ENCODE results near the gene MED12L.

Gene MED12L

DNA sequence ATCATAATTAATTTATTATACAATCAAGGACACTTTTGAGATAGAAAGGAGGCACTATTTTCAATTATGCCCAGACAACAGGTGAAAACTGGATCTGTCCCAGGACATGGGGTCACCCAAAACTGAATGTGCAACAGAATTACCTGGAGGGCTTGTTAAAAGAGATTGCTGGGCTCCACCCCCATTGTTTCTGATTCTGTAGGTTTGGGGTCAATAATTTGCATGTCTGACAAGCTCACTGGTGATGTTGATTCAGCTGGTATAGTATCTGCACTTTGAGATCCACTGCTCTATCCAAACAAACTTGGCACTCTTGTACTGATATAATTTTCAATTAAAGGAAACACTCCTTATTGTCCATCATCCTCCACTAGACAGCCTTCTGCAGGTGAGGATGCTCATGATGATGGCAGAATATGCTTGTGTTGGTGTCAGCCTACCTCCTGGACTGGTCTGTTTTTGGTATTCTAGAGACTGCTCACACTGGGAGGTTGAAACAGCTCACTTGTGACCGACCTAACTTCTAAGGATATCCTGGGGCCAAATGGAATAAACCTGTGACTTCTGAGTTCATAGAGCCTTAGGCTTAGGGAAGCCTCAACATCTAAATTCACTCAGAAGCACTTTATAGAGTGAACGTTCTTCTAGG lies 190.7 kb downstream of the MED12L start:
- Histone ChIP-seq H3K4me3 (peak overlapping the region; percentile 2; the same call in 1 of the 2 replicates), H3K4me2 (peak overlapping the region; percentile 69), H3K36me3 (no peaks in the 10 kb centered on the region), H4K20me1 (no peaks in the 10 kb centered on the region), H3K9me3 (no peaks in the 10 kb centered on the region), H3K4me1 (peaks cover 62% of the 10 kb centered on the region), H3K27me3 (no peaks in the 10 kb centered on the region), H3K9ac (no peak overlapping the region), H3K27ac (peak overlapping the region; percentile 10; the same call in 1 of the 2 replicates)
- TF ChIP-seq Cebpa-rat (IDR thresholded peaks at IDR 0.05), result no peak

GRCh38 chr3:151276687-151277042 lies 191.2 kb downstream of the MED12L start:
- Histone ChIP-seq H3K9me3 (no peaks in the 10 kb centered on the region), H3K9ac (no peak overlapping the region), H3K27me3 (no peaks in the 10 kb centered on the region), H3K27ac (peak overlapping the region; percentile 10; the same call in 1 of the 2 replicates), H4K20me1 (no peaks in the 10 kb centered on the region), H3K4me2 (peak overlapping the region; percentile 69), H3K36me3 (no peaks in the 10 kb centered on the region), H3K4me1 (peaks cover 64% of the 10 kb centered on the region), H3K4me3 (peak overlapping the region; percentile 2; the same call in 1 of the 2 replicates)
- no peak for TF ChIP-seq Cebpa-rat (IDR thresholded peaks at IDR 0.05)

GRCh38 chr3:151278230-151278629 lies 192.8 kb downstream of the MED12L start, which contains the start of gene P2RY14:
Gene P2RY14, minus strand, starts transcription at chr3:151278542. Its CDS starts 64,226 bp downstream, at chr3:151214316.
- Histone ChIP-seq H4K20me1 (no peaks in the 10 kb centered on the region), H3K27me3 (no peaks in the 10 kb centered on the region), H3K4me1 (peaks cover 69% of the 10 kb centered on the region), H3K4me2 (peak within 1 kb of the TSS; percentile 69), H3K9me3 (no peaks in the 10 kb centered on the region), H3K36me3 (no peaks in the 10 kb centered on the region), H3K27ac (peak within 1 kb of the TSS; percentile 50), H3K9ac (0 out of 2 replicates have a peak within 1 kb of the TSS, but pooled peaks have one; percentile 7), H3K4me3 (no peak within 1 kb of the TSS; the same call in 1 of the 2 replicates)
- TF ChIP-seq Cebpa-rat (IDR thresholded peaks at IDR 0.05), result no peak

GRCh38 chr3:151281671-151282324 lies 196.3 kb downstream of the MED12L start:
- Histone ChIP-seq H3K36me3 (no peaks in the 10 kb centered on the region), H3K9ac (no peak overlapping the region), H3K27ac (no peak overlapping the region), H3K9me3 (no peaks in the 10 kb centered on the region), H3K4me2 (no peak overlapping the region), H3K4me3 (no peak overlapping the region), H3K4me1 (peaks cover 54% of the 10 kb centered on the region), H3K27me3 (no peaks in the 10 kb centered on the region), H4K20me1 (no peaks in the 10 kb centered on the region)
- TF ChIP-seq Cebpa-rat (IDR thresholded peaks at IDR 0.05), result no peak

DNA sequence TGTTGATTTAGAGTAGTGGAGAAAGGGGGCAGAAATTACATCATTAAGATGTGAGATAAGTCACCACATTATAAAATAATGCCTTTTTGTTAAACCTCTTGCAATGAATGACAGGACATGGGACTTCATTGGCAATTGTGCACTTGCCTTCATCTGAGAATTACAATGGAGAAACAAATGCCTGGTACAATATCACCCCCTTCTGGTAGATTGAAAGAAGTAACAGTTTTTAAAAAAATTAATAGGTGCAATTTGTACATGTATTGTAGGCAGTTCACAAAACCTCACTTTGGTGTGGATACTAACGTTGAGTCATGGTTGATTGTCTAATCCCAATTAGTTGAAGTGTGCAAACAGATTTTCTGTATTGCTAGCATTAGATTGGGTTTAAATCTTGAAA lies 197.5 kb downstream of the MED12L start:
- no peaks in the 10 kb centered on the region for H3K36me3 ChIP-seq

DNA sequence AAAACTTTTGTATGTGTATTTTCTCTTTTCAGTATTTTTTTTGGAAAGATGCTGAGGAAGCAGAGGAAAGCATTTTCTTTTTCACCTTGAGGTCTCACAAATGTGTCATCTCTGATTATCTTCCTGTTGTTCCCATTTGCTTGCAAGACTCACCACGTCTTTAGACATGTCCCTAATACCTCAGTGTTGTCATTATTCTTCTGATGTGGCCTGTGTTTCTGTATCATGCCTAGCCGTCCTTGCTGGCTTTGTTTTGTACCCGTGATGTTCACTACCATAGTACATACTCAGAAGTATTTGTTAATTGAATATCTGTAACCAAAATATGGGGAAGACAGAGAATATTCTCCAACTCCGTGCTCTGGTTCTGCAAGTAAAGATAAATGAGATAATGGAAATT lies 197.9 kb downstream of the MED12L start:
- no peaks in the 10 kb centered on the region for H3K36me3 ChIP-seq
- peak overlapping the region; percentile 51; the same call in 1 of the 2 replicates for H3K4me2 ChIP-seq
- peaks cover 38% of the 10 kb centered on the region for H3K4me1 ChIP-seq
- H3K9ac ChIP-seq, result no peak overlapping the region
- H3K9me3 ChIP-seq, result no peaks in the 10 kb centered on the region
- no peak overlapping the region for H3K4me3 ChIP-seq
- no peaks in the 10 kb centered on the region for H3K27me3 ChIP-seq
- no peak for TF ChIP-seq Cebpa-rat (IDR thresholded peaks at IDR 0.05)
- H4K20me1 ChIP-seq, result no peaks in the 10 kb centered on the region
- H3K27ac ChIP-seq, result no peak overlapping the region

More for the DNA sequence above, 197.5 kb downstream of the MED12L start:
- Histone ChIP-seq H3K27me3 (no peaks in the 10 kb centered on the region), H3K9ac (no peak overlapping the region), H4K20me1 (no peaks in the 10 kb centered on the region), H3K27ac (no peak overlapping the region), H3K4me2 (no peak overlapping the region), H3K4me3 (no peak overlapping the region), H3K4me1 (peaks cover 43% of the 10 kb centered on the region), H3K9me3 (no peaks in the 10 kb centered on the region)
- TF ChIP-seq Cebpa-rat (IDR thresholded peaks at IDR 0.05), result no peak

GRCh38 chr3:151283907-151284461 lies 198.5 kb downstream of the MED12L start:
- Histone ChIP-seq H3K4me2 (peak overlapping the region; percentile 51), H4K20me1 (no peaks in the 10 kb centered on the region), H3K27ac (no peak overlapping the region), H3K4me1 (peaks cover 32% of the 10 kb centered on the region), H3K4me3 (no peak overlapping the region), H3K9ac (no peak overlapping the region), H3K9me3 (no peaks in the 10 kb centered on the region), H3K27me3 (no peaks in the 10 kb centered on the region), H3K36me3 (no peaks in the 10 kb centered on the region)
- TF ChIP-seq Cebpa-rat (IDR thresholded peaks at IDR 0.05), result no peak

GRCh38 chr3:151285940-151286339 lies 200.5 kb downstream of the MED12L start:
- H3K4me3 ChIP-seq, result no peak overlapping the region
- no peaks in the 10 kb centered on the region for H3K27me3 ChIP-seq
- no peak for TF ChIP-seq Cebpa-rat (IDR thresholded peaks at IDR 0.05)
- H3K9ac ChIP-seq, result no peak overlapping the region
- no peaks in the 10 kb centered on the region for H3K9me3 ChIP-seq
- no peak overlapping the region for H3K4me2 ChIP-seq
- H3K36me3 ChIP-seq, result no peaks in the 10 kb centered on the region
- peaks cover 23% of the 10 kb centered on the region for H3K4me1 ChIP-seq
- H4K20me1 ChIP-seq, result no peaks in the 10 kb centered on the region
- H3K27ac ChIP-seq, result no peak overlapping the region

DNA sequence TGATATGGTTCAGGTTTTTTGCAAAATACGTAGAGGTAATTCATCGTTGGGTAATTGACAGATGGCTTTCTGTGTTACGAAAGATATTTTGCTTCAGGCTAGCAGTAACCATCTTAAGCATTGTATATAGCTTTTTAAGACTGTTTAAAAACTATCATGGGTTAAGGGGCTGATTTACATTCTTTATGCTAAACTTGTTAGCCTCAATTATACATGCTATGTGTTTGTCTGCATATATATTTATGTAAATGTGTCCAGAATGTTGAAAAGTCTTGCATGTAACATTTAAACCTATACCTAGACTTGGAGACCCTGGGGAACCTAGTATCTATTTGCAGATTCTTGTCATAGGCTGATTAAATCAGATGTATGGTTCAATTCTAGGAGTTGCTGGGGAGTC lies 204.0 kb downstream of the MED12L start:
- Histone ChIP-seq H3K9me3 (no peaks in the 10 kb centered on the region), H3K27me3 (no peaks in the 10 kb centered on the region), H3K4me1 (peaks cover 3% of the 10 kb centered on the region), H3K4me3 (no peak overlapping the region), H3K9ac (no peak overlapping the region), H3K36me3 (no peaks in the 10 kb centered on the region), H3K4me2 (no peak overlapping the region), H3K27ac (no peak overlapping the region), H4K20me1 (no peaks in the 10 kb centered on the region)
- no peak for TF ChIP-seq Cebpa-rat (IDR thresholded peaks at IDR 0.05)

DNA sequence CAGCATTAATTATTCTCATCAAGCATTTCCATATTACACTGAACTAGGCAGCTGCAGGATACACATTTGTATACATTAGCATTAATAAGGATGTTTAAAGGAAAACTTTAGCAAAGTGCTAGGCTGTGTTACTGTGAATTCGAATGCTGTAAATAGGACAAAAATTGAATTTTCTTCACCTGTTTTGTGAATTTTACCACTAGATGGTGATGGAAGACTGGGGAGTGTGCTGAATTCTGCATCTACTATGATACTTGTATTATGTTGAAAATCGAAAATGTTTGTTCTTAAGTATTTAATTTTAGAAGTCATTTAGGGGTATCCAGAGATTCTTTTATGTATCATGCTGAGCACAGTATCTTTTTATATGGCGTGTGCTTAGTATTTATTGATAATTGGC lies 205.2 kb downstream of the MED12L start:
- H3K4me3 ChIP-seq, result no peak overlapping the region
- H3K9ac ChIP-seq, result no peak overlapping the region
- no peaks in the 10 kb centered on the region for H3K27me3 ChIP-seq
- H4K20me1 ChIP-seq, result no peaks in the 10 kb centered on the region
- H3K4me1 ChIP-seq, result no peaks in the 10 kb centered on the region
- H3K27ac ChIP-seq, result no peak overlapping the region
- H3K4me2 ChIP-seq, result no peak overlapping the region
- no peaks in the 10 kb centered on the region for H3K9me3 ChIP-seq
- TF ChIP-seq Cebpa-rat (IDR thresholded peaks at IDR 0.05), result no peak
- no peaks in the 10 kb centered on the region for H3K36me3 ChIP-seq

All from BLaER1 (cell line).